T-helper 2 cell treated with Interferon-gamma antibody and Interleukin-4, amounts not matched to agents 5 μg/mL and 100 μg/mL, for 36 hours (primary cell): ENCODE data around the gene SLC13A1.

Experiments used
- DNase-seq: peaks from one replicate; pipeline ENCODE4 v3.0.0; 2021; ENCODE audit warnings: low spot score
- H3K27ac Mint-ChIP-seq: one replicate; pipeline ENCODE4 v1.8.0; 2021; ENCODE audit warnings: mild to moderate bottlenecking, mixed read lengths
- H3K27me3 Mint-ChIP-seq: one replicate; pipeline ENCODE4 v1.8.0; 2021; ENCODE audit warnings: low read depth, mixed read lengths
- H3K36me3 Mint-ChIP-seq: one replicate; pipeline ENCODE4 v1.8.0; 2021; ENCODE audit warnings: low read depth, mixed read lengths
- H3K4me1 Mint-ChIP-seq: one replicate; pipeline ENCODE4 v1.8.0; 2021; ENCODE audit warnings: low read depth, mixed read lengths
- H3K4me3 Mint-ChIP-seq: one replicate; pipeline ENCODE4 v1.8.0; 2022; ENCODE audit warnings: mild to moderate bottlenecking, moderate library complexity, mixed read lengths
- H3K9me3 Mint-ChIP-seq: one replicate; pipeline ENCODE4 v1.8.0; 2021; ENCODE audit warnings: mixed read lengths

Gene SLC13A1

GRCh38 chr7:123079021-123079420 lies 120.7 kb downstream of the SLC13A1 start:
- Mint-ChIP-seq H3K27ac (no peak overlapping the region), H3K9me3 (peaks cover 9% of the 10 kb centered on the region), H3K36me3 (no peaks in the 10 kb centered on the region), H3K4me1 (no peaks in the 10 kb centered on the region), H3K27me3 (no peaks in the 10 kb centered on the region), H3K4me3 (no peak overlapping the region)
- no peak for DNase-seq

GRCh38 chr7:123075838-123076467 lies 123.8 kb downstream of the SLC13A1 start:
- Mint-ChIP-seq H3K4me1 (no peaks in the 10 kb centered on the region), H3K27me3 (no peaks in the 10 kb centered on the region), H3K36me3 (no peaks in the 10 kb centered on the region), H3K9me3 (no peaks in the 10 kb centered on the region), H3K4me3 (no peak overlapping the region), H3K27ac (no peak overlapping the region)
- DNase-seq = no peak

GRCh38 chr7:123070702-123071286 lies 129.0 kb downstream of the SLC13A1 start:
- Mint-ChIP-seq H3K4me3 (no peak overlapping the region), H3K36me3 (no peaks in the 10 kb centered on the region), H3K9me3 (peaks cover 4% of the 10 kb centered on the region), H3K27me3 (no peaks in the 10 kb centered on the region), H3K27ac (no peak overlapping the region), H3K4me1 (no peaks in the 10 kb centered on the region)
- no peak for DNase-seq

- DNase-seq = no peak
- H3K27me3 Mint-ChIP-seq = no peaks in the 10 kb centered on the region
- no peak overlapping the region for H3K27ac Mint-ChIP-seq
- H3K36me3 Mint-ChIP-seq = no peaks in the 10 kb centered on the region
- H3K4me3 Mint-ChIP-seq = no peak overlapping the region
- peaks cover 4% of the 10 kb centered on the region for H3K9me3 Mint-ChIP-seq
- no peaks in the 10 kb centered on the region for H3K4me1 Mint-ChIP-seq
Measured at GRCh38 chr7:123067814-123068213, 132.0 kb downstream of the SLC13A1 start.
